ENCODE data around the gene ARHGAP24.

DNA sequence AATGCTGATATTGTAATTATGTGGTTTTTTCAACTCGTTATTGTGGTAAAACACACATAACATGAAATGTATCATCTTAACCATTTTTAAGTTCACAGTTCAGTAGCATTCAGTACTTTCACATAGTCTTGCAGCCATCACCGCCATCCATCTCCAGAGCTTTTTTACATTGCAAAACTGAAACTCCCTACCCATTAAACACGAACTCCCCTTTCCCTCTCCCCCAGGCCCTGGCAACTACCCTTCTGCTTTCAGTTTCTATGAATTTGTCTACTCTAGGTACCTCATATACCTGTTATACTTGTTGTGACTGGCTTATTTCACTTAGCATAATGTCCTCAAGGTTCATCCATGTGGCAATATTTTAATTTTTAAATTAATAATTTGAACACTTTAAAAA lies 504.3 kb downstream of the ARHGAP24 start:
- TF ChIP-seq, protein P1, sequence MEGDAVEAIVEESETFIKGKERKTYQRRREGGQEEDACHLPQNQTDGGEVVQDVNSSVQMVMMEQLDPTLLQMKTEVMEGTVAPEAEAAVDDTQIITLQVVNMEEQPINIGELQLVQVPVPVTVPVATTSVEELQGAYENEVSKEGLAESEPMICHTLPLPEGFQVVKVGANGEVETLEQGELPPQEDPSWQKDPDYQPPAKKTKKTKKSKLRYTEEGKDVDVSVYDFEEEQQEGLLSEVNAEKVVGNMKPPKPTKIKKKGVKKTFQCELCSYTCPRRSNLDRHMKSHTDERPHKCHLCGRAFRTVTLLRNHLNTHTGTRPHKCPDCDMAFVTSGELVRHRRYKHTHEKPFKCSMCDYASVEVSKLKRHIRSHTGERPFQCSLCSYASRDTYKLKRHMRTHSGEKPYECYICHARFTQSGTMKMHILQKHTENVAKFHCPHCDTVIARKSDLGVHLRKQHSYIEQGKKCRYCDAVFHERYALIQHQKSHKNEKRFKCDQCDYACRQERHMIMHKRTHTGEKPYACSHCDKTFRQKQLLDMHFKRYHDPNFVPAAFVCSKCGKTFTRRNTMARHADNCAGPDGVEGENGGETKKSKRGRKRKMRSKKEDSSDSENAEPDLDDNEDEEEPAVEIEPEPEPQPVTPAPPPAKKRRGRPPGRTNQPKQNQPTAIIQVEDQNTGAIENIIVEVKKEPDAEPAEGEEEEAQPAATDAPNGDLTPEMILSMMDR (IDR thresholded peaks at IDR 0.05): no peak
- TF ChIP-seq EP300 (IDR thresholded peaks at IDR 0.05): no peak
- no peak for TF ChIP-seq NR3C1 (IDR thresholded peaks at IDR 0.05)
- no peak for TF ChIP-seq KDM5A (IDR thresholded peaks at IDR 0.05)
- no peak for TF ChIP-seq HDAC2 (IDR thresholded peaks at IDR 0.05)
- no peak for TF ChIP-seq KDM1A (IDR thresholded peaks at IDR 0.05; ENCODE audit: low read depth)
- no peak for TF ChIP-seq POLR2AphosphoS2 (conservative IDR thresholded peaks at IDR 0.05; ENCODE audit: low read length)
- TF ChIP-seq ZSCAN20 (CRISPR knock-in tag; IDR thresholded peaks at IDR 0.05): no peak
- TF ChIP-seq, protein P2, sequence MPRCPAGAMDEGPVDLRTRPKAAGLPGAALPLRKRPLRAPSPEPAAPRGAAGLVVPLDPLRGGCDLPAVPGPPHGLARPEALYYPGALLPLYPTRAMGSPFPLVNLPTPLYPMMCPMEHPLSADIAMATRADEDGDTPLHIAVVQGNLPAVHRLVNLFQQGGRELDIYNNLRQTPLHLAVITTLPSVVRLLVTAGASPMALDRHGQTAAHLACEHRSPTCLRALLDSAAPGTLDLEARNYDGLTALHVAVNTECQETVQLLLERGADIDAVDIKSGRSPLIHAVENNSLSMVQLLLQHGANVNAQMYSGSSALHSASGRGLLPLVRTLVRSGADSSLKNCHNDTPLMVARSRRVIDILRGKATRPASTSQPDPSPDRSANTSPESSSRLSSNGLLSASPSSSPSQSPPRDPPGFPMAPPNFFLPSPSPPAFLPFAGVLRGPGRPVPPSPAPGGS (IDR thresholded peaks at IDR 0.05): no peak
- TF ChIP-seq, protein P3, sequence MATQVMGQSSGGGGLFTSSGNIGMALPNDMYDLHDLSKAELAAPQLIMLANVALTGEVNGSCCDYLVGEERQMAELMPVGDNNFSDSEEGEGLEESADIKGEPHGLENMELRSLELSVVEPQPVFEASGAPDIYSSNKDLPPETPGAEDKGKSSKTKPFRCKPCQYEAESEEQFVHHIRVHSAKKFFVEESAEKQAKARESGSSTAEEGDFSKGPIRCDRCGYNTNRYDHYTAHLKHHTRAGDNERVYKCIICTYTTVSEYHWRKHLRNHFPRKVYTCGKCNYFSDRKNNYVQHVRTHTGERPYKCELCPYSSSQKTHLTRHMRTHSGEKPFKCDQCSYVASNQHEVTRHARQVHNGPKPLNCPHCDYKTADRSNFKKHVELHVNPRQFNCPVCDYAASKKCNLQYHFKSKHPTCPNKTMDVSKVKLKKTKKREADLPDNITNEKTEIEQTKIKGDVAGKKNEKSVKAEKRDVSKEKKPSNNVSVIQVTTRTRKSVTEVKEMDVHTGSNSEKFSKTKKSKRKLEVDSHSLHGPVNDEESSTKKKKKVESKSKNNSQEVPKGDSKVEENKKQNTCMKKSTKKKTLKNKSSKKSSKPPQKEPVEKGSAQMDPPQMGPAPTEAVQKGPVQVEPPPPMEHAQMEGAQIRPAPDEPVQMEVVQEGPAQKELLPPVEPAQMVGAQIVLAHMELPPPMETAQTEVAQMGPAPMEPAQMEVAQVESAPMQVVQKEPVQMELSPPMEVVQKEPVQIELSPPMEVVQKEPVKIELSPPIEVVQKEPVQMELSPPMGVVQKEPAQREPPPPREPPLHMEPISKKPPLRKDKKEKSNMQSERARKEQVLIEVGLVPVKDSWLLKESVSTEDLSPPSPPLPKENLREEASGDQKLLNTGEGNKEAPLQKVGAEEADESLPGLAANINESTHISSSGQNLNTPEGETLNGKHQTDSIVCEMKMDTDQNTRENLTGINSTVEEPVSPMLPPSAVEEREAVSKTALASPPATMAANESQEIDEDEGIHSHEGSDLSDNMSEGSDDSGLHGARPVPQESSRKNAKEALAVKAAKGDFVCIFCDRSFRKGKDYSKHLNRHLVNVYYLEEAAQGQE (IDR thresholded peaks at IDR 0.05): no peak
- TF ChIP-seq CHD2 (IDR thresholded peaks at IDR 0.05; ENCODE audit: low read length, partially characterized antibody): no peak

All from A549 (cell line).